Testis (tissue), 3 donors: ENCODE results near the gene SELENOW. TPM values are rescaled to one million over a fixed set of nuclear protein-coding genes. Genes with fewer than 3 reads are reported as not detected.

Experiments used
- DNase-seq: peaks from one replicate; pipeline ENCODE4 v3.0.0-alpha.2; 2019
- H3K27ac ChIP-seq, 2 donors: fragments of 200-600 bp; sonication (generic); one replicate each; pipeline ENCODE4 v1.5.1; 2019
- H3K27me3 ChIP-seq: fragments of 200-600 bp; sonication (generic); one replicate; pipeline ENCODE4 v1.5.1; 2019
- H3K36me3 ChIP-seq: fragments of 200-600 bp; sonication (generic); one replicate; pipeline ENCODE4 v1.5.1; 2017; ENCODE audit warnings: low read depth; ENCODE audit errors: missing control alignments
- H3K4me1 ChIP-seq: fragments of 200-600 bp; sonication (generic); one replicate; pipeline ENCODE4 v1.5.1; 2019
- H3K4me3 ChIP-seq, 2 donors: fragments of 200-600 bp; sonication (generic); one replicate each; pipeline ENCODE4 v1.5.1; 2017 to 2019
- H3K9me3 ChIP-seq: fragments of 200-600 bp; sonication (generic); one replicate; pipeline ENCODE4 v1.5.1; 2017
- CTCF ChIP-seq, 3 experiments: fragments of 450-650 bp in 2 of 3; fragments of 200-600 bp in 1 of 3; sonication (generic) in 1 of 3; IDR thresholded peaks; one replicate each; pipeline ENCODE4 v1.5.1; 2016 to 2019; ENCODE audit warnings: antibody characterized with exemption in 3 of 3, mild to moderate bottlenecking in 2 of 3, moderate library complexity in 1 of 3
- POLR2A ChIP-seq: fragments of 450-650 bp; IDR thresholded peaks from one replicate; pipeline ENCODE4 v1.6.1; 2017; ENCODE audit warnings: antibody characterized with exemption, mild to moderate bottlenecking, moderate library complexity
- WGBS, 2 donors: methylation state at CpG; one replicate each; pipeline ENCODE4 v1.1.5; 2018; 5-methylcytosine and 5-hydroxymethylcytosine counted together
- intact Hi-C: fragments of 100-400 bp; cut with DNase I; formaldehyde crosslinking; loops from one replicate; pipeline ENCODE4 v1.15.1; 2023; ENCODE audit warnings: low total_unique reads
- polyA plus RNA-seq: library from polyadenylated mRNA; stranded (reverse); fragments of 350-450 nt; fragmentation: Illumina TruSeq; extraction: RNeasy Lipid Tissue Mini Kit (QIAGEN cat#74804); gene quantifications from one replicate; pipeline ENCODE4 v1.2.3, GENCODE V29; 2014; ENCODE audit warnings: low read depth, low replicate concordance; ENCODE audit not compliant: insufficient read depth
- total RNA-seq, 2 donors: library from RNA; depleted of rRNA; stranded (reverse); fragments of >200 nt; gene quantifications; one replicate each; pipeline ENCODE4 v1.2.3, GENCODE V29; 2016

The SELENOW gene
- total and polyA plus RNA-seq, 3 donors from 2014 or later = 170 to 197 (median 194) TPM

- no peak for TF ChIP-seq POLR2A
- no peak for TF ChIP-seq CTCF (IDR thresholded peaks at IDR 0.05)
- Histone ChIP-seq H3K27me3 (no peaks in the 10 kb centered on the region), H3K4me3 (no peak overlapping the region), H3K9me3 (no peaks in the 10 kb centered on the region), H3K27ac (no peak overlapping the region), H3K36me3 (no peaks in the 10 kb centered on the region), H3K4me1 (no peaks in the 10 kb centered on the region)
- WGBS, 2 donors = 67 to 72% methylated on average over 18 of the region's 18 CpGs
- intact Hi-C loops = no loop called here
- DNase-seq = no peak
Measured at GRCh38 chr19:47794526-47794925, 16.0 kb downstream of the SELENOW start.

DNA sequence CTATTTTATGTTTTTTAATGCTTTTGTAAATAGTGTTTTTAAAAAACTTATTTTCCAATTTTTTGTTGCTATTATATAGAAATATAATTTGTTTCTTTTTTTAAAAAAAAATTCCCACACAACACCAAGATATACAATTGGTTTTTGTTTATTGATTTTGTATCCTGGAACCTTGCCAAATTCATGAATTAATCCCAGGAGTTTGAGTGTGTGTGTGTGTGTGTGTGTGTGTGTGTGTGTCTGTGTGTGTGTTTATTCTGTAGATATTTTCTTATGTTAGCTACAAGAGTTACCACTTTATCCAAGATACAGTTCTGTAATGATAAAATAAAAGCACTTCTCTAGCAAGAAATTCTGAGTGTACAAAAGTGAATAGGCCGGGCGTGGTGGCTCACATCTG is 18.3 kb downstream of the SELENOW start:
- Histone ChIP-seq H3K36me3 (no peaks in the 10 kb centered on the region), H3K27ac (no peak overlapping the region), H3K27me3 (no peaks in the 10 kb centered on the region), H3K4me3 (no peak overlapping the region), H3K9me3 (no peaks in the 10 kb centered on the region), H3K4me1 (no peaks in the 10 kb centered on the region)
- no peak for DNase-seq
- WGBS, 2 donors = 77 to 87% methylated on average over 2 of the region's 2 CpGs
- no peak for TF ChIP-seq CTCF (IDR thresholded peaks at IDR 0.05)
- no peak for TF ChIP-seq POLR2A
- intact Hi-C loops = no loop called here

DNA sequence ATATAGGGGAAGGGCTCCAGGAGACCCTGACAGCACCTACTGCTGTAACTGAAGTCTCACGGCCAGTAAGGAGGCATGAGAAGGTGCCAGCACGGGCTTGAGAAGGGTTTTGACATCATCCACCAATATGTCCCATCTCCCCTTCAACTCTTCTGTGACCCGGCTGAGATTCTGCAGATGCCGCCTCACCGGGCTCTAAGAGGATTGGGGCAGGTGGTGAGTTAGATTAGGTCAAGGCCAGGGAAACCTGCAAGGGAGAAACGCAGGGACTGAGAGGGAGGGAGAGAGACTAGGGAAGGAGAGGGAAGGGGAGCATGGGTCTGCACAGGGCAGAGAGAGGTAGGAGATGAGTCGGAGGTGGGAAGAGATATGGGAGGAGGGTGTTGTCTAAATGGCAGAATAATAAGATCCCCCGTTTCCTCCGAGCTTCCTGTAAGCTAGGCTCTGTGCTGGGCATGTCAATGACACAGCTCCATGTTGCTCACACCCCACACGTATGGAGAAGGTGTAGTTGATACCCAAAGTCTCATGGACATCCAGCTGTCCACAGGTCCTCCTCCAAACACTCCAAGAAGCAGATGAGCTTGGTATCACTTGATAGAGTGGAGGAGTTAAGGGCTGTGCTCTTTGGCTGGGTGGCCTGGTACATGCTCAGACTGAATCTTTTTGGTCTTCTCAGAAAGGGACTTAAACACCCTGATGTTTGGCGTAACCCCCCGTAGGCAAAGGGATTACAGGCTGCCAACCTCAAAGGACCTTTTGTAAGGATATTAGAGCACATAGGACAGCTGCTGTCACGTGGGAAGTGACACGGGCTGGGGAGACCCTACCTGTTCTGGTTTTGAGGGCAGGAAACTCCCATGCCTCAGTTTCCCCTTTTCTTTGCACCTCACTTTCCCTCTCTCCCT is 19.7 kb downstream of the SELENOW start:
- Histone ChIP-seq H3K36me3 (no peaks in the 10 kb centered on the region), H3K27me3 (no peaks in the 10 kb centered on the region), H3K9me3 (no peaks in the 10 kb centered on the region), H3K4me3 (no peak overlapping the region), H3K4me1 (no peaks in the 10 kb centered on the region), H3K27ac (no peak overlapping the region)
- intact Hi-C loops = no loop called here
- TF ChIP-seq CTCF (IDR thresholded peaks at IDR 0.05) = no peak
- TF ChIP-seq POLR2A = no peak
- DNase-seq = no peak
- 58 to 67% methylated on average over 14 of the region's 14 CpGs for WGBS, 2 donors

GRCh38 chr19:47798904-47799266 is 20.4 kb downstream of the SELENOW start:
- Histone ChIP-seq H3K36me3 (no peaks in the 10 kb centered on the region), H3K9me3 (no peaks in the 10 kb centered on the region), H3K4me3 (no peak overlapping the region), H3K27ac (no peak overlapping the region), H3K27me3 (no peaks in the 10 kb centered on the region), H3K4me1 (no peaks in the 10 kb centered on the region)
- intact Hi-C loops = no loop called here
- WGBS, 2 donors = 84 to 98% methylated on average over 4 of the region's 4 CpGs
- no peak for TF ChIP-seq CTCF (IDR thresholded peaks at IDR 0.05)
- TF ChIP-seq POLR2A = no peak
- no peak for DNase-seq

DNA sequence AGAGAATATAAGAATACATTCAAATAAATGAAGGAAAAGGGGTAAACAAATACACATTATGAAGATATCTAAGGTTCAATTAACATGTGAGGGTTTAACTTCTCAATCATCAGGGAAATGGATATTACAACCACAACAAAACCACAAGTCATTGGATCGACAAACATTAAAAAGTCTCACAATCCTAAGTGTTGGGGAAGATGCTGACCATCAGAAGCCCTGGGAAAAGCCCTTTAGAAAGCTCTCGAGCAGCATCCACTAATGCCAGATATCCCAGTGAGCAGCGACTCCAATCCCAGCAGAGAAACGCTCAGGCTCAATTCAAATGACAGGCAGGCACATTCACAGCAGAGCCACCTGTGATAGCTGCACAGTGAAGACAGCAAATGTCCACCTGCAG is 22.8 kb downstream of the SELENOW start:
- no peak for TF ChIP-seq POLR2A
- TF ChIP-seq CTCF (IDR thresholded peaks at IDR 0.05) = no peak
- DNase-seq = no peak
- Histone ChIP-seq H3K27me3 (no peaks in the 10 kb centered on the region), H3K9me3 (no peaks in the 10 kb centered on the region), H3K4me1 (no peaks in the 10 kb centered on the region), H3K4me3 (no peak overlapping the region), H3K36me3 (no peaks in the 10 kb centered on the region), H3K27ac (no peak overlapping the region)
- intact Hi-C loops = no loop called here
- 93 to 95% methylated on average over 4 of the region's 4 CpGs for WGBS, 2 donors
